Breast epithelium (tissue), 3 donors: ENCODE data around the gene LPIN3.

Source experiments
- POLR2A ChIP-seq: fragments of 450-650 bp; IDR thresholded peaks from one replicate; pipeline ENCODE4 v1.6.1; 2016; ENCODE audit warnings: antibody characterized with exemption, mild to moderate bottlenecking, moderate library complexity
- POLR2AphosphoS5 ChIP-seq, 3 donors: sonication (generic); formaldehyde crosslinking; IDR thresholded peaks; one replicate each; pipeline ENCODE4 v1.6.1; 2017; ENCODE audit warnings: antibody characterized with exemption in 3 of 3
- TF ChIP-seq, protein P1 (sequence below), 3 donors: fragments of 450-650 bp; IDR thresholded peaks; one replicate each; pipeline ENCODE4 v1.5.1; 2016 to 2017; ENCODE audit warnings: antibody characterized with exemption in 3 of 3, mild to moderate bottlenecking in 3 of 3, moderate library complexity in 3 of 3

DNA sequence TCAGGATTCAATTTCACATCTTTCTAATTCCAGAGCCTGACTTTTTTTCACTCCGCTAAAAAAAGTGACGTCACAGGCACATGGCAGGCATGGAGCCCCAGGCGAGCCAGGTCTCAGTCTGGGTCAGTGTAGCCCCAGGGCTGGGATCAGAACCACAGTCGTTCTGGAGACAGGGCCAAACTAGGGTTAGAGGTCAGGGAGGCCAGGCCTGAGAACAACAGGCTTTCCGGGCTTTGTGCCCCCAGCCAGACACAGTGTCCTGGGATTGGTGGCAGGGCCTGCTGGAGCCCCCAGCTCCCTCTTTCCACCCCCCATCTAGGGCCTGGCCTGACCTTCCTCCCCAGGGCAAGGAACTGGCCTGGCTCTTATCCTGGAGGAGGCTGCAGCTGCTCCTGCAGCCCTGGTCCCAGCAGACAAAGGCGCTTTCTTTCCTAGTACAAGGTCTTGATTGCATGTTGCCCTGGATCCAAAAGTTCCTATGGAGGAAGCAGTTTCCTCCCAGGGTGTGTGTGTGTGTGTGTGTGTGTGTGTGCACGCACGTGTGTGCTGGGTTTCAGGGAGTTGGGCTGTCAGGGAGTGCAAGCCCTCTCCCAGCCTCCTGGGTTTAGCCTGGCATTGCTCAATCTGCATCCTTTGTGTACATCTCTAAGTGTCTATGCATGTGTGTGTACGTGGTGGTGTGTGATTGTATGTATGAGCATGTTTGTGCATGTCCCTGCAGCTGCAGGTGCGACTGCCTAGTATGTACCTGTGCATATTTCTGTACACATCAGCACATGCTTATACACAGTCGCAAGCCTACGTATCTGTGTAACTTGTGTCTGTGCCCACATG lies 52.5 kb downstream of the LPIN3 start:
- no peak for TF ChIP-seq POLR2AphosphoS5 (IDR thresholded peaks at IDR 0.05)
- TF ChIP-seq, protein P1, sequence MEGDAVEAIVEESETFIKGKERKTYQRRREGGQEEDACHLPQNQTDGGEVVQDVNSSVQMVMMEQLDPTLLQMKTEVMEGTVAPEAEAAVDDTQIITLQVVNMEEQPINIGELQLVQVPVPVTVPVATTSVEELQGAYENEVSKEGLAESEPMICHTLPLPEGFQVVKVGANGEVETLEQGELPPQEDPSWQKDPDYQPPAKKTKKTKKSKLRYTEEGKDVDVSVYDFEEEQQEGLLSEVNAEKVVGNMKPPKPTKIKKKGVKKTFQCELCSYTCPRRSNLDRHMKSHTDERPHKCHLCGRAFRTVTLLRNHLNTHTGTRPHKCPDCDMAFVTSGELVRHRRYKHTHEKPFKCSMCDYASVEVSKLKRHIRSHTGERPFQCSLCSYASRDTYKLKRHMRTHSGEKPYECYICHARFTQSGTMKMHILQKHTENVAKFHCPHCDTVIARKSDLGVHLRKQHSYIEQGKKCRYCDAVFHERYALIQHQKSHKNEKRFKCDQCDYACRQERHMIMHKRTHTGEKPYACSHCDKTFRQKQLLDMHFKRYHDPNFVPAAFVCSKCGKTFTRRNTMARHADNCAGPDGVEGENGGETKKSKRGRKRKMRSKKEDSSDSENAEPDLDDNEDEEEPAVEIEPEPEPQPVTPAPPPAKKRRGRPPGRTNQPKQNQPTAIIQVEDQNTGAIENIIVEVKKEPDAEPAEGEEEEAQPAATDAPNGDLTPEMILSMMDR (IDR thresholded peaks at IDR 0.05) = no peak
- TF ChIP-seq POLR2A = no peak
